Right renal pelvis (tissue), 4 donors: ENCODE measurements around the gene PAX5. TPM values are rescaled to one million over a fixed set of nuclear protein-coding genes. Genes with fewer than 3 reads are reported as not detected.
A peak's percentile ranks its signal among the peaks of the same experiment; 100 is the strongest.

Experiments used
- DNase-seq, 4 donors: peaks; one replicate each; pipeline ENCODE4 v3.0.0-alpha.2; 2013; ENCODE audit warnings: low read depth in 4 of 4, low spot score in 3 of 4, missing footprints in 1 of 4
- polyA plus RNA-seq, 4 donors: library from polyadenylated mRNA; unstranded; fragments of 120-200 nt; gene quantifications; one replicate each; pipeline ENCODE4 v1.2.1, GENCODE V29; 2013; ENCODE audit not compliant: insufficient read length in 4 of 4

PAX5 gene
- polyA plus RNA-seq, 4 donors = 0.08 to 0.19 (median 0.16) TPM

- no peak for DNase-seq
These were observed 8.3 kb downstream of the PAX5 start for GRCh38 chr9:37025823-37026112.

- DNase-seq = no peak
These were observed 8.8 kb downstream of the PAX5 start for GRCh38 chr9:37025071-37025822.

- no peak for DNase-seq
These were observed 16.5 kb downstream of the PAX5 start for GRCh38 chr9:37017546-37017945.

- no peak for DNase-seq
These were observed 22.5 kb downstream of the PAX5 start for GRCh38 chr9:37011530-37011929.

- no peak for DNase-seq
These were observed 23.1 kb downstream of the PAX5 start for GRCh38 chr9:37010976-37011375.

- no peak for DNase-seq
These were observed 23.9 kb downstream of the PAX5 start for GRCh38 chr9:37010180-37010579.

- no peak for DNase-seq
These were observed 26.8 kb downstream of the PAX5 start for GRCh38 chr9:37007295-37007694.

GRCh38 chr9:37005517-37006140, 28.4 kb downstream of the PAX5 start:
- no peak for DNase-seq

GRCh38 chr9:37004424-37004935, 29.6 kb downstream of the PAX5 start:
- DNase-seq = no peak

GRCh38 chr9:37002413-37003217, 31.5 kb downstream of the PAX5 start:
- DNase-seq = no peak

GRCh38 chr9:37002036-37002412, 32.0 kb downstream of the PAX5 start:
- no peak for DNase-seq

GRCh38 chr9:37001459-37001858, 32.6 kb downstream of the PAX5 start:
- DNase-seq = no peak

- no peak for DNase-seq
These were observed 34.2 kb downstream of the PAX5 start for GRCh38 chr9:36999728-37000333.

- DNase-seq = no peak
These were observed 36.7 kb downstream of the PAX5 start for GRCh38 chr9:36997414-36997813.

- no peak for DNase-seq
These were observed 37.4 kb downstream of the PAX5 start for GRCh38 chr9:36996706-36997086.

GRCh38 chr9:36995927-36996705, 38.0 kb downstream of the PAX5 start:
- peak in 1 of 4 donors; percentile 19 for DNase-seq

- no peak for DNase-seq
These were observed 39.9 kb downstream of the PAX5 start for GRCh38 chr9:36993933-36994764.

- no peak for DNase-seq
These were observed 41.4 kb downstream of the PAX5 start for GRCh38 chr9:36992501-36993316.
